GM12891 (cell line): ENCODE data around the gene RANBP1.

ENCODE experiments used
- POLR2A ChIP-seq: IDR thresholded peaks from 2 replicates; pipeline ENCODE4 v1.6.1; 2011; ENCODE audit warnings: low read depth, low read length, control low read depth
- POLR2AphosphoS5 ChIP-seq: IDR thresholded peaks from 2 replicates; pipeline ENCODE4 v1.6.1; 2011; ENCODE audit warnings: low read depth, low read length, control low read depth
- SPI1 ChIP-seq: IDR thresholded peaks from 2 replicates; pipeline ENCODE4 v1.6.1; 2011; ENCODE audit warnings: low read depth, low read length, control low read depth
- TAF1 ChIP-seq: IDR thresholded peaks from 2 replicates; pipeline ENCODE4 v1.6.1; 2011; ENCODE audit warnings: low read depth, low read length, control low read depth

- TF ChIP-seq SPI1, result no peak
- no peak; the same call in 1 of the 2 replicates for TF ChIP-seq POLR2A
- TF ChIP-seq POLR2AphosphoS5, result no peak
- TF ChIP-seq TAF1, result no peak
These were observed 36.0 kb upstream of the RANBP1 start, which contains the start of gene DGCR8 for GRCh38 chr22:20079745-20080444.
